H9 (cell line): Measurements from ENCODE around the gene PLPP2. TPM values are rescaled to one million over a fixed set of nuclear protein-coding genes. Genes with fewer than 3 reads are reported as not detected.

Experiments used
- DNase-seq: peaks from one replicate; pipeline ENCODE4 v3.0.0-alpha.2; 2017
- H2AFZ ChIP-seq: one replicate; pipeline ENCODE4 v1.6.1; 2013; ENCODE audit warnings: mild to moderate bottlenecking, low read length, control low read depth, moderate library complexity
- H2AK5ac ChIP-seq: 2 replicates; pipeline ENCODE4 v1.6.1; 2013; ENCODE audit warnings: low read length, control low read depth, mixed read lengths; ENCODE audit not compliant: insufficient read length
- H2BK120ac ChIP-seq: one replicate; pipeline ENCODE4 v1.6.1; 2013; ENCODE audit warnings: low read depth, mild to moderate bottlenecking, low read length, control low read depth, inconsistent platforms; ENCODE audit not compliant: poor library complexity, severe bottlenecking
- H2BK12ac ChIP-seq: 2 replicates; pipeline ENCODE4 v1.6.1; 2013; ENCODE audit warnings: low read length, control low read depth, mixed read lengths, low read depth; ENCODE audit not compliant: insufficient read length
- H2BK15ac ChIP-seq: 2 replicates; pipeline ENCODE4 v1.6.1; 2013; ENCODE audit warnings: low read depth, low read length, control low read depth
- H2BK20ac ChIP-seq: one replicate; pipeline ENCODE4 v1.6.1; 2013; ENCODE audit warnings: low read depth, mild to moderate bottlenecking, low read length, control low read depth, inconsistent platforms; ENCODE audit not compliant: poor library complexity, severe bottlenecking
- H2BK5ac ChIP-seq: 2 replicates; pipeline ENCODE4 v1.6.1; 2013; ENCODE audit warnings: low read length, control low read depth, mixed read lengths; ENCODE audit not compliant: insufficient read length
- H3K14ac ChIP-seq: 2 replicates; pipeline ENCODE4 v1.6.1; 2013; ENCODE audit warnings: low read length, control low read depth; ENCODE audit not compliant: insufficient read depth
- H3K18ac ChIP-seq: 2 replicates; pipeline ENCODE4 v1.6.1; 2013; ENCODE audit warnings: low read depth, mild to moderate bottlenecking, mixed read lengths, low read length, control low read depth; ENCODE audit not compliant: insufficient read length
- H3K23ac ChIP-seq: 2 replicates; pipeline ENCODE4 v1.6.1; 2013; ENCODE audit warnings: low read length, control low read depth, mixed read lengths, low read depth; ENCODE audit not compliant: insufficient read length
- H3K23me2 ChIP-seq: 2 replicates; pipeline ENCODE4 v1.6.1; 2013; ENCODE audit warnings: low read depth, mild to moderate bottlenecking, mixed read lengths, low read length, control low read depth; ENCODE audit not compliant: insufficient read length, poor library complexity, severe bottlenecking
- H3K27ac ChIP-seq: 2 replicates; pipeline ENCODE4 v1.5.1; 2013; ENCODE audit warnings: low read length, control low read depth, mixed read lengths, low read depth; ENCODE audit not compliant: insufficient read length
- H3K27me3 ChIP-seq: 2 replicates; pipeline ENCODE4 v1.6.1; 2013; ENCODE audit warnings: low read length, control low read depth, inconsistent platforms; ENCODE audit not compliant: insufficient read depth
- H3K4ac ChIP-seq: 2 replicates; pipeline ENCODE4 v1.6.1; 2013; ENCODE audit warnings: low read depth, mild to moderate bottlenecking, control low read depth, inconsistent platforms, low read length, moderate library complexity
- H3K4me1 ChIP-seq: 2 replicates; pipeline ENCODE4 v1.6.1; 2013; ENCODE audit warnings: low read length, control low read depth, inconsistent platforms; ENCODE audit not compliant: insufficient read depth
- H3K4me2 ChIP-seq: 2 replicates; pipeline ENCODE4 v1.6.1; 2013; ENCODE audit warnings: low read length, control low read depth, mixed read lengths; ENCODE audit not compliant: insufficient read length, insufficient read depth
- H3K56ac ChIP-seq: 2 replicates; pipeline ENCODE4 v1.6.1; 2013; ENCODE audit warnings: low read depth, mild to moderate bottlenecking, mixed read lengths, low read length, control low read depth; ENCODE audit not compliant: insufficient read length
- H3K79me1 ChIP-seq: 2 replicates; pipeline ENCODE4 v1.6.1; 2013; ENCODE audit warnings: low read depth, mild to moderate bottlenecking, moderate library complexity, low read length, control low read depth, inconsistent platforms; ENCODE audit not compliant: insufficient read depth, poor library complexity, severe bottlenecking
- H3K79me2 ChIP-seq: 2 replicates; pipeline ENCODE4 v1.6.1; 2013; ENCODE audit warnings: low read length, control low read depth, inconsistent platforms; ENCODE audit not compliant: insufficient read depth
- H3K9ac ChIP-seq: 2 replicates; pipeline ENCODE4 v1.6.1; 2013; ENCODE audit warnings: low read length, control low read depth, mixed read lengths; ENCODE audit not compliant: insufficient read length; ENCODE audit errors: extremely low read depth
- H3K9me3 ChIP-seq: one replicate; pipeline ENCODE4 v1.6.1; 2013; ENCODE audit warnings: low read depth, low read length, inconsistent platforms; ENCODE audit not compliant: control insufficient read depth
- H3T11ph ChIP-seq: one replicate; pipeline ENCODE4 v1.6.1; 2013; ENCODE audit warnings: mild to moderate bottlenecking, low read length, control low read depth, inconsistent platforms
- H4K20me1 ChIP-seq: one replicate; pipeline ENCODE4 v1.6.1; 2013; ENCODE audit not compliant: control insufficient read depth, insufficient read length, insufficient read depth
- H4K5ac ChIP-seq: 2 replicates; pipeline ENCODE4 v1.6.1; 2013; ENCODE audit warnings: low read depth, mild to moderate bottlenecking, mixed read lengths, low read length, control low read depth; ENCODE audit not compliant: insufficient read length
- H4K8ac ChIP-seq: replicated peaks from 2 replicates; pipeline ENCODE4 v1.6.1; 2013; ENCODE audit warnings: low read length, control low read depth, mixed read lengths, low read depth; ENCODE audit not compliant: insufficient read length
- H4K91ac ChIP-seq: 2 replicates; pipeline ENCODE4 v1.6.1; 2013; ENCODE audit warnings: low read depth, mild to moderate bottlenecking, moderate library complexity, mixed read lengths, low read length, control low read depth; ENCODE audit not compliant: insufficient read length
- H3K27ac Mint-ChIP-seq, 3 experiments: 2 replicates in 2 of 3; 3 replicates in 1 of 3; pipeline ENCODE4 v1.8.0; 2020 to 2021; ENCODE audit warnings: mixed read lengths in 3 of 3, mild to moderate bottlenecking in 1 of 3, moderate library complexity in 1 of 3
- H3K27me3 Mint-ChIP-seq: 2 replicates; pipeline ENCODE4 v1.8.0; 2021; ENCODE audit warnings: low read depth, mild to moderate bottlenecking, moderate library complexity, mixed read lengths
- H3K36me3 Mint-ChIP-seq, 3 experiments: 2 replicates in 2 of 3; 3 replicates in 1 of 3; pipeline ENCODE4 v1.8.0; 2020 to 2021; ENCODE audit warnings: low read depth in 3 of 3, mixed read lengths in 3 of 3; ENCODE audit not compliant: insufficient read depth in 1 of 3
- H3K4me1 Mint-ChIP-seq, 2 experiments: 2 replicates each; pipeline ENCODE4 v1.8.0; 2020; ENCODE audit warnings: mixed read lengths in 2 of 2
- H3K4me3 Mint-ChIP-seq, 2 experiments: 2 replicates in 1 of 2; 3 replicates in 1 of 2; pipeline ENCODE4 v1.8.0; 2020 to 2021; ENCODE audit warnings: mild to moderate bottlenecking in 2 of 2, mixed read lengths in 2 of 2, moderate library complexity in 1 of 2
- H3K9me3 Mint-ChIP-seq, 2 experiments: 2 replicates in 1 of 2; 3 replicates in 1 of 2; pipeline ENCODE4 v1.8.0; 2020; ENCODE audit warnings: mild to moderate bottlenecking in 2 of 2, mixed read lengths in 2 of 2, moderate library complexity in 1 of 2
- WGBS: extraction: QIAGEN DNeasy Blood & Tissue Kit; methylation state at CpG from one replicate; pipeline ENCODE4 v1.1.7; 2013; ENCODE audit warnings: missing lambda C conversion rate, low lambda C conversion rate, mixed read lengths; ENCODE audit not compliant: insufficient read length; ENCODE audit errors: extremely low coverage; 5-methylcytosine and 5-hydroxymethylcytosine counted together
- total RNA-seq: library from RNA; stranded (reverse); gene quantifications from 2 replicates; pipeline ENCODE4 v1.2.1, GENCODE V29; 2021
- TF ChIP-seq, protein P1 (sequence below): fragments of 200-600 bp; sonication (generic); conservative IDR thresholded peaks from 3 replicates; pipeline ENCODE4 v1.8.0; 2021; ENCODE audit warnings: antibody characterized with exemption, mild to moderate bottlenecking

Gene PLPP2
- total RNA-seq, 1 experiment from 2014 or later, result 143 TPM

DNA sequence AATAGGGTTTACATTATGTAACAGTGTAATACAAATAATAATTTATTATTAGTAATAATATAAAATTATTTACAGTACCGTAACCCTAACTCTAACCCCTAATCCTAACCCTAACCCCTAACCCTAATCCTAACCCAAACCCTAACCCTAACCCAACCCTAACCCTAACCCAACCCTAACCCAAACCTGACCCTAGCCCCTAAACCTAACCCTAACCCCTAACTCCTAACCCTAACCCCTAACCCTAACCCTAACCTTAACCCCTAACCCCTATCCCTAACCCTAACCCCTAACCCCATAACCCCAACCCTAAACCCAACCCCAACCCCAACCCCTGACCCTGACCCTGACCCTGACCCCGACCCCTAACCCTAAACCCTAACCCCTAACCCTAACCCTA is 45.7 kb downstream of the PLPP2 start:
- Histone ChIP-seq H2BK5ac (no peak overlapping the region), H2AK5ac (no peak overlapping the region), H2BK12ac (no peak overlapping the region), H3K9me3 (no peaks in the 10 kb centered on the region), H2BK20ac (no peak overlapping the region), H3K4me2 (no peak overlapping the region), H3K79me1 (no peaks in the 10 kb centered on the region), H4K5ac (no peak overlapping the region), H3K79me2 (no peaks in the 10 kb centered on the region), H3K9ac (no peak overlapping the region), H3K23me2 (no peaks in the 10 kb centered on the region), H4K20me1 (no peaks in the 10 kb centered on the region), H3K4me1 (no peaks in the 10 kb centered on the region), H2BK120ac (no peak overlapping the region), H3K56ac (no peak overlapping the region), H3K23ac (no peak overlapping the region), H4K91ac (no peak overlapping the region), H2BK15ac (no peak overlapping the region), H4K8ac (no peak overlapping the region), H3K14ac (no peak overlapping the region), H3K4ac (no peak overlapping the region), H3K27ac (no peak overlapping the region), H2AFZ (no peak overlapping the region), H3K18ac (no peak overlapping the region), H3T11ph (no peak overlapping the region), H3K27me3 (no peaks in the 10 kb centered on the region)
- H3K9me3 Mint-ChIP-seq, result peaks cover 11 to 24% of the 10 kb centered on the region in 2 experiments
- no peaks in the 10 kb centered on the region for H3K4me1 Mint-ChIP-seq
- no peak for DNase-seq
- peaks cover 0 to 5% (median 4%) of the 10 kb centered on the region in 3 experiments; a peak in 3 of 7 replicates for H3K36me3 Mint-ChIP-seq
- no CpG with 5 or more reads among the region's 2 CpGs for WGBS
- no peak overlapping the region for H3K27ac Mint-ChIP-seq
- TF ChIP-seq, protein P1, sequence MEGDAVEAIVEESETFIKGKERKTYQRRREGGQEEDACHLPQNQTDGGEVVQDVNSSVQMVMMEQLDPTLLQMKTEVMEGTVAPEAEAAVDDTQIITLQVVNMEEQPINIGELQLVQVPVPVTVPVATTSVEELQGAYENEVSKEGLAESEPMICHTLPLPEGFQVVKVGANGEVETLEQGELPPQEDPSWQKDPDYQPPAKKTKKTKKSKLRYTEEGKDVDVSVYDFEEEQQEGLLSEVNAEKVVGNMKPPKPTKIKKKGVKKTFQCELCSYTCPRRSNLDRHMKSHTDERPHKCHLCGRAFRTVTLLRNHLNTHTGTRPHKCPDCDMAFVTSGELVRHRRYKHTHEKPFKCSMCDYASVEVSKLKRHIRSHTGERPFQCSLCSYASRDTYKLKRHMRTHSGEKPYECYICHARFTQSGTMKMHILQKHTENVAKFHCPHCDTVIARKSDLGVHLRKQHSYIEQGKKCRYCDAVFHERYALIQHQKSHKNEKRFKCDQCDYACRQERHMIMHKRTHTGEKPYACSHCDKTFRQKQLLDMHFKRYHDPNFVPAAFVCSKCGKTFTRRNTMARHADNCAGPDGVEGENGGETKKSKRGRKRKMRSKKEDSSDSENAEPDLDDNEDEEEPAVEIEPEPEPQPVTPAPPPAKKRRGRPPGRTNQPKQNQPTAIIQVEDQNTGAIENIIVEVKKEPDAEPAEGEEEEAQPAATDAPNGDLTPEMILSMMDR, result no peak
- no peaks in the 10 kb centered on the region; the same call in 1 of the 2 replicates for H3K27me3 Mint-ChIP-seq
- no peak overlapping the region for H3K4me3 Mint-ChIP-seq

Other genes starting within 250 kb of the PLPP2 start
- gene OR4F17, start 184.3 kb downstream of the PLPP2 start, total RNA-seq, result not detected in 2 replicates
- gene MIER2, start 53.4 kb upstream of the PLPP2 start, total RNA-seq, result 60.5 TPM in 2 replicates
- 14.6 and 15.4 TPM in 2 replicates for gene C2CD4C, start 117.7 kb upstream of the PLPP2 start, total RNA-seq
- 16.6 and 18.0 TPM in 2 replicates for gene SHC2, start 169.6 kb upstream of the PLPP2 start, total RNA-seq
- gene MADCAM1, start 205.1 kb upstream of the PLPP2 start, total RNA-seq, result 0.72 and 1.2 TPM in 2 replicates
- gene TPGS1, start 216.1 kb upstream of the PLPP2 start, total RNA-seq, result 7.4 and 8.1 TPM in 2 replicates
- 109 and 112 TPM in 2 replicates for gene CDC34, start 240.4 kb upstream of the PLPP2 start, total RNA-seq